Keratinocyte (primary cell): Measurements from ENCODE around the gene CHCHD10.

Experiments
- CTCF ChIP-seq, 3 experiments: IDR thresholded peaks in 1 of 3; conservative IDR thresholded peaks in 1 of 3; optimal IDR thresholded peaks in 1 of 3; 2 replicates in 2 of 3; 3 replicates in 1 of 3; pipeline versions ENCODE3 to v1.5.1; 2011; ENCODE audit warnings: low read length in 3 of 3, mild to moderate bottlenecking in 3 of 3, moderate library complexity in 2 of 3, control low read depth in 1 of 3, inconsistent platforms in 1 of 3; ENCODE audit not compliant: insufficient read depth in 2 of 3; ENCODE audit errors: extremely low read depth in 1 of 3
- EZH2 ChIP-seq: IDR thresholded peaks from one replicate; pipeline ENCODE4 v1.6.1; 2012; ENCODE audit warnings: inconsistent platforms, mild to moderate bottlenecking, low read length, moderate library complexity

GRCh38 chr22:23750367-23750713 is 17.4 kb downstream of the CHCHD10 start:
- TF ChIP-seq EZH2 (no peak), CTCF (optimal IDR thresholded peaks at IDR 0.05 in 1 of 3, IDR thresholded peaks at IDR 0.05 in 1 of 3, conservative IDR thresholded peaks at IDR 0.05 in 1 of 3; ENCODE audit: extremely low read depth in 1 of 3, insufficient read depth in 2 of 3, low read length in 3 of 3) (no peak)
